ENCODE measurements around the gene AGRN.
"Not testable (repeated sequence)": the region's sequence is repeated elsewhere in the genome, so short reads cannot be mapped to it uniquely, and the experiment has no call there.

AGRN gene

DNA sequence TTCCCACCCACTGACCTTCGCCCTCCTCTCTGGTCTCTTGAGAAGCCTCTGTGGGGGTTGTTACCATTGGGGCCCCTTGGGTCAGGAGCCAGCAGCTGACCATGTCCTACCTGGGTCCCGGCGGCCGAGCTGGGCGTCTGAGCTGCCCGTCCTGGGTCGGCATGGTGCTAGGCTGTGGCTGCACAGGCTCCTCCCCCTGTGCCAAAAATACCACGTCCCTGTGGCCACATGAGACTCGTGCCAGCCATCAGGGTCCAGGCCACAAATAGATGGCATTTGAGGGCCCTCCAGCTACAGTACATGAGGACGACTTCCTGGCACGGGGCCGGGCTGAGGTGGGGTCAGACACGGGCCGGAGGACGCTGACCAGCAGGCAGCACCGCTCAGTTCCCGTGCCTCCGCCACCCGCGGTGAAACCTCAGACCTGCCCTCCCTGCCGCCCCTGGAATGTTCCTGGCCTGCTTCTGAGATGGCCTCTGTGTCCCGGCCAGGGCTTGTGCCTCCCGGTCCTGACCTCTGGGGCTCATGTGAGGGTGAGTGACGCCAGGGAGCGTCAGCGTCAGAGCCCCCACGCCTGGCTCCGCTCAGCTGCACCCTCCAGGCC is 37.9 kb upstream of the AGRN start, which contains the start of gene PERM1:
TSS of gene PERM1 (minus strand) at position 139 of the 604 bp plus-strand sequence. CDS start 1,064 bp downstream, outside the sequence.
- DNase-seq (ENCODE audit: low read depth): no peak

DNA sequence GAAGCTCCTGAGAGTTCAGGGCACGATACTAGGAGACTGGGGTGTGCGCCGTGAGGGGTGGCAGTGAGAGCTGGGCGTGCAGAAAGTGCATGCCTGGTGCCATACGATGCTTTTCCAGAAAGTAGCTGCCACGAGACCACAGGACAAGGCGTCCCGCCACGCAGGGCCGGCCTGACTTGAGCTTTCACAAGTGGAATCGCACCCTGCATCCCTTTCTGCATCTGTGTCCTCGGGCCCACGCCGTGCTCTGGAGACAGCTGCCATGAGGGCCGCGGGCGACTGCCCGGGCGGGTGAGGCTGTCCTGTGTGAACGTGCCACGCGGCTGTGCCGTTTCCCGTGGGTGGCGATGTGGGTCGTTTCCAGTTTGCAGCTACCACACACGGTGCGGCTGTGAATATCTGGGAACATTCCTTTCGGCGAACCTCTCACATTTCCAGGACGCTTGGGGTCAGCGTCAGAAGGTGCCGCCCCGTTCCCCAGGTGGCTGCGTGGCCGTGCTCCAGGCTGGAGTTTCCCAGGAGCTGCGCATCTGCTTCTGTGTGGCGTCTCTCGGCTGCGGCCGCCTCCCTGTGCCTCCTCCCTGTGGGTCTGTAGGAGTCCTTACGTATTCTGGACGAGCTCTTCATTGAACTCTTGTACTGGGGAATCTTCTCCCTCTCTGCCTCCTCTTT is 37.0 kb upstream of the AGRN start:
- DNase-seq (ENCODE audit: low read depth): no peak

DNA sequence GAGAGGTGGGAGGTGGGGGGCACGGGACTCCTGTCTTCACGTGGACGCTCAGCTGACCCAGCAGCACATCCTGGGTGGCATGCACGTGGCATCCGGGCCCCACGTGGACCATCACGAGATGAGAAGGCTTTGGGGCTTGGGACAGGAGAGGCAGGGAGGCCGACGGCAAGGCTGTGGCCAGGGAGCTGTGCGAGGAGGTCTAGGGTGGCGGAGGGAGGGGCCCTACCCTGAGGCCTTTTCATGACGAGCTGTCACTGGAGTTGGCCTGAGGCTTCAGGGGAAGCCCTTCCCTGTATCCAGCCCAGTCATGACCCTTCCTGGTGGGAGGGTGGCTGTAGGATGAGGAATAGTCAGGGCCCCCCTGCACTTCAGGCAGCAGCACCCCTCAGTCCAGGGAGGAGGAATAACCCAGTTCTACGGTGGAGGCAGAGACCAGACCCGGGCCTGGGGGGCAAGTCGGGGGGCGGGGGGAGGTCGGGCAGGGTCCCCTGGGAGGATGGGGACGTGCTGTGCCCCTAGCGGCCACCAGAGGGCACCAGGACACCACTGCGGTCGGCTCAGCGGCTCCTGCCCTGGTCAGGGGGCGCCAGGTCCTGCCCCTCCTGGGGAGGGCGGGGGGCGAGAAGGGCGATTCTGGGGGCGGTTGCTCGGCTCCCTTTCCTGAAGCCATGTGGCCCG is 36.0 kb upstream of the AGRN start:
- peak; percentile 39 for DNase-seq (ENCODE audit: low read depth)

DNA sequence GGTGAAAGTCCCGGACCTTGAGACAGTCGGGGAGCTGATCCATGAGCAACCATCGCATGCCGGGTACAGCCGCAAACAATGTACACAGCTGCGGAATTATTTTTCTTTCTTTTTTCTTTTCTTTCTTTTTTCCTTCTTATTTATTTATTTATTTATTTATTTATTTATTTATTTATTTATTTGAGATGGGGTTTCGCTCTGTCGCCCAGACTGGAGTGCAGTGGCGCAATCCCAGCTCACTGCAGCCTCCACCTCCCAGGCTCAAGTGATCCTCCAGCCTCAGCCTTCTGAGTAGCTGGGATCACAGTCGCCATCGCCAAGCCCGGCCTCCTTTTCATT is 35.5 kb upstream of the AGRN start:
- DNase-seq (ENCODE audit: low read depth): no peak

DNA sequence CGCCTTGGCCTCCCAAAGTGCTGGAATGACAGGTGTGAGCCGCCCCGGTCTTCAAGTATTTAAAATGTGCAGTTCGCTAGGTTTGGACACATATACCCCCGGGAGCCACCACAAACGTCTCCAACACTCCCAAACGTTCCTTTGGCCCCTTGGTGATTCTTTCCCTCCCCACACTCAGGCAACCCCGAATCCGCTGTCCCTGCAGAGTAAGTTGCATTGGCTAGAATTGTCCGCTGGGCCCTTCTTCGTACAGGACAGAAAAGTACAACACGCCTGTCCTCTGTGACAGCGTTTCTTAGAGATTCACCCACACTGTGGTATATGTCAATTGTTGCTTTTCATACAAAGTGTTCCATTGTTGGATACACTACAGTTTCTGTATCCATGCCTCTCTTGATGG is 34.8 kb upstream of the AGRN start:
- DNase-seq (ENCODE audit: low read depth): no peak

DNA sequence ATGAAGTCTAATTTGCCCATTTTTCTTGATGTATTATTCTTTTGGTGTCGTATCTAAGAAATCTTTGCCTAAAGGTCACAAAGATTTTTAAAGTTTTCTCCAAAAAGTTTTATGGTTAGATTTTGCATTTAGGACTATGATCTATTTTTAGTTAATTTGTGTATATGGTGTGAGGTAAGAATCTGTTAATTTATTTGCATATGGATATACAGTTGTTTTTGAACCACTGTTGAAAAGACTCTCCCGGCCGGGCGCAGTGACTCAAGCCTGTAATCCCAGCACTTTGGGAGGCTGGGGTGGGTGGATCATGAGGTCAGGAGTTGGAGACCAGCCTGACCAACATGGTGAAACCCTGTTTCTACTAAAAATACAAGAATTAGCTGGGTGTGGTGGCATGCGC is 31.9 kb upstream of the AGRN start:
- not testable (repeated sequence) for DNase-seq (ENCODE audit: low read depth)

DNA sequence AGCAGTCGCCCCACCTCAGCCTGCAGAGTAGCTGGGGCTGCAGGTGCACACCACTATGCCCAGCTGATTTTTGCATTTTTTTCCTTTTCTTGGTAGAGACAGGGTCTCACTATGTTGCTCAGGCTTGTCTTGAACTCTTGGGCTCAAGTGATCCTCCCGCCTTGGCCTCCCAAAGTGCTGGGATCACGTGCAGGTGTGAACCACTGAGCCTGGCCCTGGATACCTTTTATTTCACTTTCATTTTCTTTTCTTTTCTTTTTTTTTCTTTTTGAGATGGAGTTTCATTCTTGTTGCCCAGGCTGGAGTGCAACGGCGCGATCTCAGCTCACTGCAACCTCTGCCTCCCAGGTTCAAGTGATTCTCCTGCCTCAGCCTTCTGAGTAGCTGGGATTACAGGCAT is 28.6 kb upstream of the AGRN start:
- not testable (repeated sequence) for DNase-seq (ENCODE audit: low read depth)

DNA sequence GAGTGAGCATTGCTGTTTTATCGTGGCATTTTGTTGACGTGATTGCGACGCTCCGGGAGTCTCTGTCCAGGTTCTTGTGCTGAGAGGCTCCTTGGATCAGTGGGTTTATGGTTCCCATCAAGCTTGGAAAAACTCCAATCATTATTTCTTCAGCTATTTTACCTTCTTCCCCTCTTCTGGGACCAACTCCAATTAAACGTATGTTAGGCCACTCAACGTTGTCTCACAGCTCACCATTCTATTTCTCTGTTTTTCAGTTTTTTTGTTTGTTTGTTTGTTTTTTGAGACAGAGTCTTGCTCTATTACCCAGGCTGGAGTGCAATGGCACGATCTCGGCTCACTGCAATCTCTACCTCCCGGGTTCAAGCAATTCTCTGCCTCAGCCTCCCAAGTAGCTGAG is 28.0 kb upstream of the AGRN start:
- no peak for DNase-seq (ENCODE audit: low read depth)

DNA sequence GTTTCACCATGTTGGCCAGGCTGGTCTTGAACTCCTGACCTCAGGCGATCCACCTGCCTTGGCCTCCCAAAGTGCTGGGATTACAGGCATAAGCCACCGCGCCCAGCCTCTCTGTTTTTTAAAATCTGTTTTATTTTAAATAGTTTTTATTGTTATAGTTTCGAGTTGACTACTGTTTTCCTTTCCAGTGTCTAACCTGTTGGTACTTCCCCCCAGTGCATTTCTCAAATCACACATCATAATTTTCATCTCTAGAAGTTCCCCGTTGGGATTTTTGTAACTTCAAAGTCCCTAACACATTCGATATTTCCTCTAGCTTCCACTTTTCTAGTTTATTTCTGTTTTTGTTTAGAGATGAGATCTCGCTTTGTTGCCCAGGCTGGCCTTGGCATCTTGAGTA is 27.6 kb upstream of the AGRN start:
- DNase-seq (ENCODE audit: low read depth): no peak

DNA sequence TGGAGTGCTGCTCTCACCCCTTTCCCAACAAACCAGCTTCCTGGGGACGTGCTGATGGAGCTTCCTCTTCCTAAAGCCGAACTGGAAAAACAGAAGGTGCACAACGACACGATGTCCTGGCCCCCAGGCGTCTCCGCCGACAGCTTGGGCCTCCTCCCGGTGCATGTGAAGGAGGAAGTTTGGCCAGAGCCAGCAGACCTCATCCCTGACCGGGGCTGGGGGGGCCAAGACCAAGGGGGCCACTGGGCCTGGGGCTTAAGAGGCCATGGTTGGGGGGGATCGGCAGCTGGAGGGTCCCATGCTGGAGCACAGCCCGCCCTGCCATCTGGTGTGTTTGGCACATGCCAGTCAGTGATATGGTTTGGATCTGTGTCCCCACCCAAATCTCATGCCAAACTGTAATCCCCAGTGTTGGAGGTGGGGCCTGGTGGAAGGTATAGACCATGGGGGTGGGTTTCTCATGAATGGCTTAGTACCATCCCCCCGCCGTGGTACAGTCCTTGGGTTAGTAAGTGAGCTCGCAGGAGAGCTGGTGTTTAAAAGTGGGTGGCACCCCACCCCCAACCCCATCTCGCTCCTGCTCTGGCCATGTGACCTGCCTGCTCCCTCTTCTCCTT is 26.4 kb upstream of the AGRN start:
- DNase-seq (ENCODE audit: low read depth): no peak

DNA sequence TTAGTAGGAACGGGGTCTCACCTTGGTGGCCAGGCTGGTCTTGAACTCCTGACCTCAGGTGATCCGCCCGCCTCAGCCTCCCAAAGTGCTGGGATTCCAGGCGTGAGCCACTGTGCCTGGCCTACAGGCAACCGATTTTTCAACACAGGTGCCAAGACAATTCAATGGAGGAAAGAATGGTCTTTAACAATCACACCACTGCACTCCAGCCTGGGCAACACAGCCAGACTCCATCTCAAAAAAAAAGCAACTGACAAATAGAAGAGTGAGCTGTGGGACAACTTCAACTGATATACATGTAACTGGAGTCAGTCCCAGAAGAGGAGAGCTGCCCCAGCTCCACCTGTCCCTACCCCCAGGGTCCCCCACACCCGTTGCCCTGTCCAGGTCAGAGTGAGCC is 25.4 kb upstream of the AGRN start:
- not testable (repeated sequence) for DNase-seq (ENCODE audit: low read depth)

DNA sequence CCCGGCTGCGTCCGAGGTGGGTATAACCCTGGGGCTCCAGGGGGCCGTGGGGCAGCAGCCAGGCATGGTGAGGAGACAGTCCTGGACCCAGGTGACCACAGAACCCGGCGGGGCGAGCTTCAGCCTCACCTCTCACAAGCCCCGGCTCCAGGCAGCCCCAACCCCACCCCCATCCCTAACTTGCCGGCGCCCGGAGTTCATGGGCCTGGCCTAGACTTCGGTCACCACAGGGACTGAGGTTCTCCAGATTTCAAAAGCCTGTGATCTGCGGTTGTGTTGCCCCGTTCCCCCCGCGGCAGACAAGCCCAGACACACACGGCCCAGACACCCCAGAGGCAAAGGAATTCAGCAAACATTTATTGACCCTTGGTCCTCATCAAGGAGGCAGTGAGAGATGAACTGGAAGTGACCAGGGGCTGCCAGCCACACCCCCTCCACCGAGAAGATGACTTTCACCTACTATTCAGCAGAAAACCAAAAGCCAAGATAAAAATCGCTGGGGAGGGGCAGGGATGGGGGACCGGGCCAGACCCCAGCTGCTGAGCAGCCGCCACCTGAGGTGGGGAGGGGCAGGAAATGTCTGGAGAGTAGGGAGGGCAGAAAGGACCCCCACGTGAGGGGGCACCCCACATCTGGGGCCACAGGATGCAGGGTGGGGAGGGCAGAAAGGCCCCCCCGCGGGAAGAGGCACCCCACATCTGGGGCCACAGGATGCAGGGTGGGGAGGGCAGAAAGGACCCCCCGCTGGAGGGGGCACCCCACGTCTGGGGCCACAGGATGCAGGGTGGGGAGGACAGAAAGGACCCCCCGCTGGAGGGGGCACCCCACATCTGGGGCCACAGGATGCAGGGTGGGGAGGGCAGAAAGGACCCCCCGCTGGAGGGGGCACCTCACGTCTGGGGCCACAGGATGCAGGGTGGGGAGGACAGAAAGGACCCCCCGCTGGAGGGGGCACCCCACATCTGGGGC is 24.0 kb upstream of the AGRN start:
- no peak for DNase-seq (ENCODE audit: low read depth)

DNA sequence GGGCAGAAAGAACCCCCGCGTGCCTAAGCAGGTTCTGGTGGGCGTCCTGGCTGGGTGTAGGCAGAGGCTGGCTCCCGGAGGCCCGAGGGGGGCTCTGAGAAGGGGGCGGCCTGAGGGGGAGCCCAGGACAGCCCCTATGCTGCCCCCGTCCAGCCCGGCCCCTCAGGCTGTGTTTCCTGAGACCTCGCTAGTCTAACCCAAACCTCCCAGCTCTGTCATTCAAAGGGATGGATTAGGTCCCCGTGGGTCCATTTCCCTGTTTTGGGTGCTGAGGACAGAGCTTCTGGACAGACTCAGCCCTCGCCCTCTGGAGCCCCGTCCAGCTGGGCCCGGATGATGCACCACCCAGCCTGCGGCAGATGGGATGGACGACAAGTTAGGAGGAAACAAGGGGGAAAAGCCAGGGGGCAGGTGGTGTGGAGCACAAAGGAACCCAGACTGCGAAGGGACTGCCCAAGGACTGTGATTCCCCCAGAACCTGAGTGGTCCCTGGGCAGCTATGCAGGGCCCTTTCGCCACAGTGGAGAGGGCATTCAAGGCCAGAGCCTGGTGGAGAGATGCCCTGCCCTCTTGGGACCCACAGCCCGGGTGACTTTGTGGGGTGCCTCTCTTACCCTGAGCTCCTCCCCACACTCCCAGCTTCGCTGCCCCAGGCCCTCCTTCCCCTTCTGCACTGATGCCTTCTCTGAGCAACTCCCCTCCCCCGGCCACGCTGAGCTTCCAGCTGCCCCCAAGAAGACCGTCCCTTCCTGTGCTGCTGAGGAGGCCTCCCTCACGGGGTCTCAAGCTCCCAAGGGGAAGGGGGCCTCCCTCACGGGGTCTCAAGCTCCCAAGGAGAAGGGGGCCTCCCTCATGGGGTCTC is 22.8 kb upstream of the AGRN start:
- DNase-seq (ENCODE audit: low read depth): no peak

DNA sequence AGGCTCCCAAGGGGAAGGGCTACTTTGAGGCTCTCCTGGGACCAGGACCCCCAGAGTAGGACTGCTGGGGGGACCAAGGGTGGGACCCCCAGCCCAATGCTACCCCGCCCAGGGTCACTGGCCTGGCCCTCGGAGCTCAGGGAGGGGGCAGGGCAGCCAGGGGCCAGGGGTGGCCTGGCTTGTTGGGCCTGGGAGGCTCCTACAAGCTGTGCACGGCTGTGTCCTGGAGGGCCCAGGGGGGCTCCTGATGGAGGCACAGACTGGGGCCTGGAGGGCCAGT is 22.3 kb upstream of the AGRN start:
- no peak for DNase-seq (ENCODE audit: low read depth)

DNA sequence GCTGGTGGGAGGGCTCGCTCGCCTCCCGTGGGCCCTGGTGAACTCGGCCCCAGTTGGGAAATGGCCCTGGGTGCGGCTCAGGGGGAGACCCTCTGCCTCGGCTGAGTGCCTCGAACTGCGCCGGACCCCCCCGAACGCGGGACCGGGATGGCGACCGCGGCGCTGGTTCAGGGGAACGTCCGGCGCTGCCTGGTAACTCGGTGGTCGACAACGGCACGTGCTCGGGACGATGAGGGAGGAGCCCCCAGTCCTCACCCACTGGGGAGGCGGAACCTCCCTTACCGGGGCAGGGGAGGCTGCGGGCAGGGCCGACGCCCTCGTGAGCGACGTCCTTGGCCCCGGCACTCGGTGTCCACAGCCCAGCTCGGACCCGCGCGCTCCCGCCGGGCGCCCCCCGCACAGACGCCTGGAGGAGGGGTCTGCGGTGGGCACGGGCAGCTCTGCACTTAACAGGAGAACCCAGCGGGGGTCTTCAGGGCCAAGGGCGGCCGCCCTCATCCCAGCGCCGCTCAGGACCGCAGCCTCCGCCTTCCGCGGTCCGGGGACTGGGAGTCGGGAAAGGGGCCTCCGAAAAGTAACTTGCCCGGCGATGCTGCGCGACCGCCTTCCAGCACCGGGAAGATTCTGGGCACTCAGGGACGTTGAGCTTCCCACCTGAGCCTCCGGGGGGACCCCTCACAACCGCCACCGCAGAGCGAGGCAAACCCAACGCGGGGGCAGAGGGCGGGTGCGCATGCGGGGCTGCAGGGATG is 21.8 kb upstream of the AGRN start:
- DNase-seq (ENCODE audit: low read depth): no peak

DNA sequence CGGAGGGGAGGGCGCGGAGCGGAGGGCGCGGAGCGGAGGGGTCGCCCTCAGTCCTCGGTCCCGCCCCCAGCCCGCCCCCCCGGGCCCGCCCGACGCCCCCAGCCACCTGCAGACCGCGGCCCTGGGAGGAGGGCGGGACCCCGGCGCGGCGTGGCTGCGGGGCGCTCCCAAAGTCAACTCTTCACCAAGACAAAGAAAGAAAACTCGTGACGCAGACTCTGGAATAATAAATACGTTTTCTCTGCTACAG is 21.2 kb upstream of the AGRN start:
- no peak for DNase-seq (ENCODE audit: low read depth)

DNA sequence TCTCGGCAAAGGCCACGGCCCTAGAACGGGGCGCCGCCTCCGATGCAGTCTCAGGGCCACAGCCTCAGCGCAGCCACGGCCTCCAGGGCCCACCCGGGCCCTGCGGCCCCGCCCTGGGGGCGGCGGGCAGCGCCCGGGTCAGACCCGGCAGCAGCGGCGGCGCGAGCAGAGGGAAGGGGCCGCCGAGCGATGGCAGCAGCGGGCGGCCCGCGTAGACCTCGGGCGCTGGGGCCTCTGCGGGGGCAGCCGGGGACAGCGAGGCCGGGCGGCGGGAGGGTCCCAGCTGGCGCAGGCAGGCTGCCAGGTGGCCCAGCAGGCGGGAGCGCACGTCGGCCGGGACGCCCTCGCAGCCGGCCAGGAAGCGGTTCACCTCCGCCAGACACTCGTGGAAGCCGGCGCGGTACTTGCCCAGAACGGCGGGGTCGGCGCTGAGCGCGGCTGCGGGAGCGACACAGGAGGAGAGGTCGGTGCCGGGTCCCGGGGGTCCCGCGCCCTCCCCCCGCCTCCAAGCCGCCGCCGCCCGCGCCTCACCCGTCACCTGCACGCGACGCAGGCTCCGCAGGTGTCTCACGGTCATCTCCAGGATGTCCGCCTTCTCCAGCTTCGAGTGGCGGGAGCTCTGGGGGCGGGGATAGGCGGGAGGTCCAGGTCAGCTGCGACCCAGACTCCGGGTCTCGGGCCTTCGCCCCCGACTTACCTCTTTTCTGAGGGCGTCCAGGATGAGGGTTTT is 20.8 kb upstream of the AGRN start:
- no peak for DNase-seq (ENCODE audit: low read depth)

DNA sequence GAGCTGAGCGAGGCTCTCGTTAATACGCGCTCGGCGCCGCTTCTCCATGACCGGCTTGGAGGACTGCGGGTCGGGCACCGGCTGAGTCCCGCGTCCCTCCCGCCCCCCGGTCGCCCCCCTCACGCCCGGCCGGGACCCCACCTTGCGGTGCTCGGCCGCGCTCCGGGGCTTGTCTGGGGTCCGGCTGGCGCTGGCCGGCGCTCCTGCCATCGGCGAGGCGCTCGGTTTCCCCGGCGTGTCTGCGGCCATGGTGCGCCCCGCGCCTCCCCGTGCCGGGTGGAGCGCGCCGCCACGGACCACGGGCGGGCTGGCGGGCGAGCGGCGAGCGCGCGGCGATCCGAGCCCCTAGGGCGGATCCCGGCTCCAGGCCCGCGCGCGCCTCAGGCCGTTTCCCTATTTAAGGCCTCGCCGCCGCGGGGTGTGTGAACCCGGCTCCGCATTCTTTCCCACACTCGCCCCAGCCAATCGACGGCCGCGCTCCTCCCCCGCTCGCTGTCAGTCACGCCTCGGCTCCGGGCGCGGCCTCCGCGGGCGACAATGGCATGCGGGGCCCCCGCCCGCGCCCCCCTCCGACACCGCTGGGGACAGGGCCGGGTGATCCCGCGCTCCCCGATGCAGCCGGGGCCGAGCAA is 20.1 kb upstream of the AGRN start, which contains the start of gene HES4:
TSS of gene HES4 (minus strand) at position 373 of the 632 bp plus-strand sequence. CDS start at position 249, 124 bp downstream.
- peak; percentile 55 for DNase-seq (ENCODE audit: low read depth)

DNA sequence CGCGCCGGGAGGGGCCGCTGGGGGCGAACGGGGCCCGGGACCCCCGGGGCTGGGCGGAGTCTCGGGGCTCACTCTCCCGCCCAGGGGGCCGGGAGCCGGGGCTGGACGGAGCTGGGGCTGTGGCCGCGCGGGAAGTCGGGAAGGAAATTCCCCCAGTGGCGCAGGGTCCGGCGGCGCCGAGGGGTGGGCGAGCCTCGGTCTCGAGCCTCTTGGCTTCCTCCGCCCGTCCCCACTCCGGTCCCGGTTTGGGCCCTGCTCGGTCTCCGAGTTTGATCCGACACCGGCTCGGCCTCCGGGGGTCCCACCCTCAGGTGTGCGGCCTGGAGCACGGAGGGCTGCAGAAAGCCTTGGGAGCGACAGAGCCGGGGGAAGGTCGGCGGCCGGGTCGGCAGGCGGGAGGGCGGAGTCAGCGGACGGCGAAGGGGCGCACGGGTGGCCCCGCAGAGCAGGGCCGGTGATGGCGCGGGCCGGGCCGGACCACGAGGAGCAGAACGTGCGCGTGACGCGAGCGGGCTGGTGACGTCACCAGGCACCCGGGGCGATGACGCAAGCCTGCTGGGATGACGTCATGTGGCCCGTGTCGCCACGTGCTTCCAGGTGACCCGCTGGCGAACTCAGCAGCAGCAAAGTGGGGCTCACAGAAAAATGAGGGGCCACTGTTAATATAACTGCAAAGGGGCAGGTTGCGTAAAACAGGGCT is 19.4 kb upstream of the AGRN start:
- peak; percentile 61 for DNase-seq (ENCODE audit: low read depth)

Measured in stimulated activated CD8-positive, alpha-beta memory T cell treated with anti-CD3 and anti-CD28 coated beads, Interleukin-12 subunit alpha, Interleukin-12 subunit beta, amount 100 ng/mL, for 4 hours (primary cell).